NB4 (cell line): ENCODE measurements around the gene MACROD2.

Experiments used
- CTCF ChIP-seq: IDR thresholded peaks from one replicate; pipeline ENCODE4 v1.5.1; 2012; ENCODE audit warnings: low read depth, low read length
- POLR2A ChIP-seq: IDR thresholded peaks from 2 replicates; pipeline ENCODE4 v1.6.1; 2011; ENCODE audit warnings: mild to moderate bottlenecking; ENCODE audit not compliant: insufficient read length; ENCODE audit errors: extremely low read depth

GRCh38 chr20:16066571-16066970, 2071.3 kb downstream of the MACROD2 start:
- TF ChIP-seq POLR2A (no peak), CTCF (no peak)
